GM19025 (cell line): ENCODE measurements around the gene BMF.
"Not testable (repeated sequence)": the region's sequence is repeated elsewhere in the genome, so short reads cannot be mapped to it uniquely, and the experiment has no call there.

Experiments
- ATAC-seq: cut with Tn5 transposase; IDR thresholded peaks from one replicate; pipeline ENCODE4 v1.9.1; 2021; ENCODE audit warnings: mild to moderate bottlenecking, low read depth, moderate library complexity; ENCODE audit not compliant: unreplicated experiment

BMF gene, protein sequence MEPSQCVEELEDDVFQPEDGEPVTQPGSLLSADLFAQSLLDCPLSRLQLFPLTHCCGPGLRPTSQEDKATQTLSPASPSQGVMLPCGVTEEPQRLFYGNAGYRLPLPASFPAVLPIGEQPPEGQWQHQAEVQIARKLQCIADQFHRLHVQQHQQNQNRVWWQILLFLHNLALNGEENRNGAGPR

DNA sequence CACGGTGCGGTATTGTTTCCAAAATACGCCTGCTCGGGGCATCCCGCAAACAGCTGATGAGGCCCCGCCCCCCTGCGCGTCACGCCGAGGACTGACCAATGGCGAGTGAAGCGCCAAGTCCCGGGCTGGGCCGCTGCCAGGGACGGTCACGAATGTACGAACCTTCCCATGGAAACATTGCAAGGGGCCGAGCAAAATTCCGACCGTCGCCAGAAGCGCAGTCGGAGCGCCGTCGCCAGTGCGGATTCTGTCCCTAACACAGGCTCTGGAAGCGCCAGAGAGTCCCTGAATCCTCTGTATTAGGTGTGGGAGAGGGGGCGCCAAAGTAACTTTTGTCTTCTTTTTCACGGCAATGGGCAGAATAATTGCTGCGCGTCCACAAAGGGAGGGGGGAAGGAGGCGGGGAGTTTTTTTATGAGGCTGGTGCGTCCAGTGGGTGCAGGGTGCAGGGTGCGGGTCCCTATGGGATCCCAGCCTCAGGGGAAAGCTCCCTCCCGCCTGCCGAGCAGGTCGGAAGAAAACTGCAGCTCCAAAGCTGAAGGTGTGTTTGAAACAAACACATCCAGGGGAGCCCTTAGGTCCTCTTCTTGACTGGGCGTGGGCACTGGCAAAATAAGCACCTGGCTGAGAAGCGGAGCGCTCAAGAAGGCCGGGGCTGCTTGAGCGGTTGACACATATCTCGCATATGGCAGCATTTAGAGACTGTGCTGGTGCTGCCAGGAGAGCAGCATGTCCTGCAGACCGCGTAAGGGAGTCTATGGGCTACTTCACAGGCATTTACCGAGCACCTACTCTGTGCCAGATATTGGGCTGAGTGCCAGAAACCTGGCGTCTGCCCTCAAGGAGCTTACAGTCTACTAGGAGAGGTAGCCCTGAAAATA, at the start of gene BMF:
BMF (minus strand) TSS at position 25 of the 881 bp plus-strand sequence. CDS start 2,793 bp downstream, outside the sequence.
- ATAC-seq, result peak; percentile 58

DNA sequence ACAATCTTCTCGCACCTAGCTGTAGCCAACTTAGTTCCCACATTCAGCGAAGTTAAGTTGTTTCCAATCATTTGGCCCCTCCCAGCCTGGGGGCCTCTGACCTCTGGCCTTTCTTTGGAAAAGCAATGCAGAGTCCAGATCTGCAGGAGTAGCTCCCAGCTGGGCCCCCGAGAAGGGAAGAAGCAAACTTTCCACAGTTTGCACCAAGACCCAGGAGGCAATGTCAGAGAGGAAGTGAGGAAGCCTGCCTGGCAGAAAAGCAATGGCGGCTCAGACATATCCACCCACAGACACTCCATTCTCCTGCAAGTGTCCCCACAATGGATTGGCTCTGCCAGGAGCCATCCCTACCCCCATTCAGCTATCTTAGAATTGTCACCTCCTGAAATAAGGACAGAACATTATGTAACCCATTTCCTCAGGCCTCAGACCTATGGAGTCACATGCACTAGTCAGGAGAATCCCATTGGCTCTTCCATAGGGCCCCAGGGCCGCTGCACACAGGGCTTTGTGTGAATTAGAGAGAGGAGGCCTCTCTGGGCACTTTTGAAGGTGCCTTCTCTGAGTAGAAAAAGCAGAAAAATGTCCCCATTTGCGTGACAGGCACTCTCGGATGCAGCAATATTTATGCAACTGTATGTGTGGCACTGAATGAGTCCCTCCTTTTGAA, 49.2 kb upstream of the BMF start:
- no peak for ATAC-seq

DNA sequence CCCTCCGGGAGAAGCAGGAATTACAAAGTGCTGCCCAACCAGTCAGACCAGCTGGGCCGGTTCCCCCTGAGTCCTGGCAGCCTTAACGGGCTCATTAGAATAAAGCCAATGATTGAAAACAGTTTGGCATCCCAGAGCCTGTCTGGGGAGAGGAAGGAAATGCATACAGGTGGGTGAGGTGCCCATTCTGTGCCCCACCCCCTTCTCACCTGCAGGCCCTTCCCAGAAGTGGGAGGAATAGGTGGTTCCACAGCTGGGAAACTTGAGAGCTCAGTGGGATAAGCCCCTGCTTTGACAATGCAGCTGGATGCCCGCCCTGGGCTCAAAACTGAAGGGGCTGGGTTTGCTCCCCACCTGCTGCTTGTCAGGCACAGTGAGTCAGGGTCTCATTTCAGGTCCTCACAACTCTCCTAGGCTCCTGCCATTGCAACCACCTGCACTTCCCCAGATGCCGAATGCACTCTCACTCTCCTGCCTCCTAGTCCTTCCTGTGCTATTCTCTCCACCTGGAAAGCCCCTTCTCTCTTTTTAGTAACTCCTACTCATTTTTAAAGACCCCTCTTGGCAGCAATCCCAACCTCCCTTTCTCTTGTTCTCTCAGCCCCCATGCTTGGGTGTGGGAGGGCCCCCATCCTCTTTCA, 46.7 kb upstream of the BMF start:
- ATAC-seq, result no peak

DNA sequence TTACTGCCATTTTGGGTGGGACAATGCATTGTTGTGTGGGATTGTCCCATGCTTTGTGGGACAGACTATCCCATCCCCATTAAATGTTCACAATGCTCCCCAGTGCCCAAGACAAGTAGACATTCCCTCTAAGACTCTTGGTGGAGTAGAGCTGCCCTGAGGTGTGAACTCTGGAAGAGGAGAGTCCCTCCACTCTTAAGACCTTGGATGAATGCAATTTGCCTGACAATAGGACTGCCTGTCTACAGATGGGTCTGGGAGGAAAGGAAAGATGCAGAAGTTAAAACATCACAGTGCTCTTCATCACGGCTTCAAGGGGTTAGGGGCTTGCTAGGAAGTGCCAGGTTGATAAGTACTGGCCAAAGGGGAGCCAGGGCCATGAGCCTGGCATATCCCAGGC, 46.1 kb upstream of the BMF start:
- not testable (repeated sequence) for ATAC-seq

DNA sequence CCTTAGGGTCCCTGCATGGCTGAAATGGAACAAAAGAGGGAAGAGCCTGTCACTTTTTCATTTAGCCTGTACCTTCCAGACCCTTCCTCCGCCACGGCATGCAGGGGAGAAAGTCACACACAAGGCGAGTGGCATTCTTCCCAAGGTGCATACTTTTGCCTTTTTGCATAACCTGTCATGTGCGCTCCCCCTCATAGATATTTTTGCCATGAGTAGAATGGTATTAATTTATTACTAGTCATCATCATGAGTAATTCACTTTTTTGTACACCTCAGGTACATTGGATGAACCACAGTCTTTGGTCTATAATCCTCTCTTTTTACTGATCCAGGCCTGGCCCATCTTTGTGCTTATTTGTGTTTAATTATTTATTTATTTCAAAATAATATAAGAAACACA, 43.3 kb upstream of the BMF start:
- ATAC-seq, result no peak

DNA sequence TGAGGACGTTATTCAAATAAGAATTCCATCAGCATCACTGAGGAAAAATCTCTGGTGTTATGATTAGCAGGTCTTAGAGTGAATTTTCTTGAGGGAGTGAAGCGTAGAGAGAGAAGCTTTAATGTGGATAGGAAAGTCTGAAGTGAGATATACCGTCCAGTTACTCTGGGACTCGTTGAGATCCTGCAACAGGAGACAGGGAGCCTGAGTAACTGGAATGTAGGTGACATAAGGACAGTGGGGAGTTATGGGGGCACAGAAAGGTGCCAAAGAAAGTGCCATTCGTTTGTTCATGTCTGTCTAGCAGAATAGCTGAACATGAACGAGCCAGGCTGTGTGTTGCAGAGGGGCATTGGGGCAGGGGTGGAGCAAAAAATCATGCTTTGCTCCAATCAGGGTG, 42.8 kb upstream of the BMF start:
- no peak for ATAC-seq

DNA sequence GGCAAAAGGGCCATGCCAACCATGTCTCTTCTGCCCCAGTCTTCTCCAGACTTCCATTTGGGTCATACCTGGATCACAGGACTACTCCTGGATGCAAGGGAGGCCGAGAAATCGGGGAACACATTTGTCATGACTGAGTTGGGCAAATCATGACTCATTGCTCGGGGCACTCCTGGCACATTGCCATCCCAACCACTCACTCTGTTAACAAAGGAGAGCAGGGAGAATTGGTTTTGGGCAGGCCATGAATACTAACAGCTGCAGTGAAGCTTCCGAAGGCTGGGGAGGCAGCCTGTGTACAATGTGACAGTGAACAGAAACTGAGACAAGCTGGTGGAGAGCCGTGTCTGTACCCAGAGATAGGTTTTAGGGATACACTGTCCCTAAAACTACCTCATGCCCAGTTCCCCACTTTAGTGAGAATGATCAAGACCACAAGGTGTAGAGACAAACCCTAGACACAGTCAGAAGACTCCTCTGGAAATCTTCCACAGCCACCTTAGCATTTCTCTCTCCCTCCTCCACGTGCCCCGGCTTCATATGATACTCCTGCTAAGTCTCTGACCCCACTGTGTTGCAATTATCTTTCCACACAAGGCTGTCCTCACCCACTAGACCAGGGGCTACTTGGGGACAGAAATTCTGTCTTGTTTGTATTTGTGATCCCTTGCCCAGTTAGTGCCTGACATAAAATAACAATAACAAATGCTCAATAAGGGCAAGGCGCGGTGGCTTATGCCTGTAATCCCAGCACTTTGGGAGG, 41.7 kb upstream of the BMF start:
- ATAC-seq, result no peak

DNA sequence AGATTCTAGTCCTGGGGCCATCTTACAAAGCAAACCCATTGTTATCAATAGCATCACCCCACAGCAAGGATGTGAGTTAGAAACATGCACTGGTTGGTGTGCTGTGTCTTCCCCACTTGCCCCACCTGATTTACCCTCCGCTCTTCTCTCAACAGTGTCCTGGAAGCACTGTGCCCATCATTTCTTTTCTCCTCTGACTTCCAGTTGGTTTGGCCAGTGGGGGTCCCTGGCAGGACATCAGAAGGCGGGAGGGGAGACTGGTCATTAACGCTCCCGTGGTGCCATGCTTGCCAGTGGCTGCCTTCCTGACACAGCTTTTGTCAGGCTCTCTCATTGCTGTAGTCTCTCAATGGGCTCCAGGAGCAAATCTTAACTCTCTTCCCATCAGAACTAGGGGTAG, 40.7 kb upstream of the BMF start:
- ATAC-seq, result no peak

DNA sequence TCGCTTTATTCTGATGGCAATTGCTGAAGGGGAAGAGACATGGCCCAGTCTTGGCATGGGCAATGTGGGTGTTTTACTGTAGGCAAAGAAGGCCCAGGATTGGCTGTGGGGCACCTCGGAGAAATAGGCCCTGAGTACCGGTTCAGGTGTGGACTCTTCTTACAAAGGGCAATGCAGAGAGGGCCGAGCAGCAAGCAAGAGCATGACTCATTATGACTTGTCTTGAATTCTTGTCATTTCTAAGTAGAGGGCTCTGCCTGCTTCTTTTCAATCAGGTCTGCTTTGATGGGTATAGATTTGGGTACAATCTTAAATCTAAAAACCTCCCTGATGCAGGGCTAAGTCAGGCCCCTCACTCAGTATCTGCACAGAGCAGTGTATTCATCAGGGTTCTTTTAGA, 37.4 kb upstream of the BMF start:
- ATAC-seq, result no peak

DNA sequence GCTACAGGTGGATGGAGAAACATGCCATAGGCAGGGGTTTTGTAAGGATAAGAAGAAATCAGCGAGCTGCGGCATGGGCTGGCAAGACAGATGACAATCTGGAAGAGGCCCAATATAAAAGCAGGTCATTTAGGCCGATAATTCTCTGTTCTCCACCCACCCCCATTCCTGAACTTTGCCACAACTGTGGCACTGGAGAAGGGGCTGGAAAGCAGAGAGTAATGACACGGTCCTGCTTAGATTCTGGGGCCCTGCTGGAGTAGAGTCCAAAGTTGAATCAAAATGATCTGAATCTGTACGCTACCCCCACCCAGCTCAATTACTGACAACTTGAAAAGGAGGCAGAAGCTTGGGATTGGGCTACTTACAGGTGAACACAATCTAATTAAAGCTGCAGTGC, 33.7 kb upstream of the BMF start:
- no peak for ATAC-seq

DNA sequence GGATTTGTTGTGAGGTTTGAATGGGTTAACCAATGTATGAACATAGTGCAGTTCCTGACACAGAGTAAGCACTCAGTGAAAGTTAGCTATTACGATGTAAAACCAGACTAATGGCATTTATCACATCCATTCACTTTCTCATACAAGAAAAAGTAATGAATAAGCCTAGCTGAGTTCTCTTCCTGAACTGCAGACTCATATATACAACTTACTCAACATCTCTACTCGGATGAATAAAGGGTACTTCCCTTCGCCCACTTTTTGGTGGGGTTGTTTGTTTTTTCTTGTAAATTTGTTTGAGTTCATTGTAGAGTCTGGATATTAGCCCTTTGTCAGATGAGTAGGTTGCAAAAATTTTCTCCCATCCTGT, 29.5 kb upstream of the BMF start:
- ATAC-seq, result not testable (repeated sequence)

DNA sequence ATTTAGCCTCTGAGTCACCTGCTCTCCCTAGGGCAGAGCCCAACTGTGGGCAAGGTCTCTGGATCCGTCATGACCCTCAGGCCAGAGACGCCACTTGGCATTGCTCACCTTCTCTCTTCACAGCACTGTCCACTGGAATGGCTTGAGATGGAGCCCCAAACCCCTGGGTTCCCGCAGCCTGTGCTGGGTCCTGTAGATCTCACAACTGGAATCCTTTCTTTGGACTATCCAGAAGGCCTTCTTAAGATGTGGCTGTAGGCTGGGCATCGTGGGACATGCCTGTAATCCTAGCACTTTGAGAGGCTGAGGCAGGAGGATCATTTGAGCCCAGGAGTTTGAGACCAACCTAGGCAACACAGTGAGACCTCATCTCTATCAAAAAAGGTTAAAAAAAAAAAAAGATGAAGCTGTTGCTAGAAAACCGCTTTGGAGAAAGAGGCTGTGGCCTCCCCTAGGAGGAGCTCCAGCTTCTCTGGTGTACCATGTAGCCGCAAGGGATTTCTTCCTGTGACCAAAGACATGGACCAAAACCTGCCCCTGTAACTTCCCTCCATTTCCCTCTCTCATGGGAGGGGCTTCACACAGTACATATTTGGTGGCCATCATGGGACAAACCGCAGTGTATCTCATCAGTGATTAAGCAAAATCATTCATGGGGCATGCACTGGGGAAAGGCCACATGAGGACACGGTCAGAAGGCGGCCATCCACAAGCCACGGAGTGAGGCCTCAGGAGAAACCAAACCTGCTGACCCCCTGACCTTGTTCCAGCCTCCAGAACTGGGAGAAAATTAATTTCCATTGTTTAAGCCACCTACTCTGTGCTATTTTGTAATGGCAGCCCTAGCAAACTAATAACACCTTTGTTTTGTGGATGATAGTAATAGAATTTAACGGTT, 28.9 kb upstream of the BMF start:
- ATAC-seq, result no peak

DNA sequence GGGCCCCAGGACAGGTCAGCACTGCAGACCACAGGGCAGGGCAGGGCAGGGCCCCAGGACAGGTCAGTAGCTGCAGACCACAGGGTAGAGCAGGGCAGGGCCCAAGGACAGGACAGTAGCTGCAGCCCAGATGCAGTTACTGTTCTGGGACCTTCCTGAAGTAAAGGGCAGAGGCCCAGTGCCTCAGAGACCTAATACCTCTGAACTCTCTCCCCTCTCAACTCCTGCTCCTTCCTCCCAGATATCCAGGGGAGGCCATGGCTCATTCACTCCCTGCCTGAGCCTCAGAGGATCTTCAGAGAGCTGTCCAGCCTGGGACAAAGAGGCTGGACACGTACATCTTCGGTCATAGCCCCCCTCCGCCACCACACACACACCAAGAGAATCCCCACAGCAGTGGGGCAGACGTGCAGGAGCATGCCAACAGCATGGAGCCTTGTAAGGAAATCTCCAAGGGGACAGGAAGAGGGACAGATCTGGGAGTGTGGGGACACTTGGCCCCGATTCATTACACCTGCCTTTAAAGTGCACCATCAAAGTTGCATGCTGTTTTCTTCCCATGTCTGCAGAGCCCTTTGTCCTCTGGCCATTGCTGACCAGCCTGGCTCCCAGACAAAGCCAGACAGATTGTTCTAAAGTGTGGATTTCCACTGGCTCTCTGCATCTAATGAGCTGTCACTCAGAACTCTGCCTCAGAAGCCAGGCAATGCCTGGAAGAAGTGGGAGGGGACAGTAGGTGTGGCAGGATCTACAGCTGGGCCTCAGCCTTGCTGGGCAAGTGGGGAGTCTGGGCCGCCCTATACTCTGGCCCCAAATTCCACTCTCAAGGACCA, 28.0 kb upstream of the BMF start:
- ATAC-seq, result no peak

DNA sequence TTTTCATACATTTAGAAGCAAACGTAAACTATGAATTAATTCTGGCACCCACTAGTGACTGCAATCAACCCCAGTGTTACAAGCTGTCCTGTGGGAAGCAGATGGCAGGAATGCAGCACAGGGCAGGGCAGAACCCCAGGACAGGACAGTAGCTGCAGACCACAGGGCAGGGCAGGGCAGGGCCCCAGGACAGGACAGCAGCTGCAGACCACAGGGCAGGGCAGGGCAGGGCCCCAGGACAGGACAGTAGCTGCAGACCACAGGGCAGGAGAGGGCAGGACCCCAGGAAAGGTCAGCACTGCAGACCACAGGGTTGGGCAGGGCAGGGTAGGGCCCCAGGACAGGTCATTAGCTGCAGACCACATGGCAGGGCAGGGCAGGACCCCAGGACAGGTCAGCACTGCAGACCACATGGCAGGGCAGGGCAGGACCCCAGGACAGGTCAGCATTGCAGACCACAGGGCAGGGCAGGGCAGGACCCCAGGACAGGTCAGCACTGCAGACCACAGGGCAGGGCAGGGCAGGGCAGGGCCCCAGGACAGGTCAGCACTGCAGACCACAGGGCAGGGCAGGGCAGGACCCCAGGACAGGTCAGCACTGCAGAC, 27.3 kb upstream of the BMF start:
- ATAC-seq, result not testable (repeated sequence)

DNA sequence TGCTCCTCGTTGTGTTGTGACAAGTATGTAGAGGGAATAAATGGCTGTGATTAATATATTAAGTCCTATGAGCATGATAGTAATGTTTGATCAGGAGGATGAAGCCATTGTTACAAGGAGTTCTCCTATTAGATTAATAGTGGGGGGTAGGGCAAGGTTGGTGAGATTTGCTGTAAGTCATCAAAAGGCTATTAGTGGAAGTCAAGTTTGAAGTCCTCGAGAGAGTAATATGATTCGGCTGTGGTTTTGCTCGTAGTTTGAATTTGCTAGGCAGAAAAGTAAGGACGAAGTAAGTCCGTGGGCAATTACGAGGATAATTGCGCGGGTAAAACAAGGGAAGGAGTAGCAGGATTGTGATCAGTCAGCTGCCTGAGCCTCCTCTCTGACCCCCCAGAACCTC, 26.2 kb upstream of the BMF start:
- no peak for ATAC-seq

DNA sequence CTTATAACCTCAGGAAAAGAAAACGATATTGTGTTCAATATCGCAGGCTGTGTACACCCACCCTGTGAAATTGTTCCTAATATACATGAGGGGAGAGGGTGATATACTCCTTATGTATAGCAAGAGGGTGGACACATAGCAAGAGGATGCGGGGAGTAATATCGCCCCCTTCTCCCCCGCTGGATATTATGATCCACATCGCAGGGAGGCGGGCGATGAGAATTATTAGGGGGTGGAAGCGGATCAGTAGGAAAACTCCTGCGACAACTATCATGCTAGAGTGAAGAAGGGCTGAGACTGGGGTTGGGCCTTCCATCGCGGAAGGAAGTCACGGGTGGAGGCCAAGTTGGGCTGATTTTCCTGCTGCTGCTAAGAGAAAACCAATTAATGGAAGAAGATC, 24.9 kb upstream of the BMF start:
- ATAC-seq, result no peak

DNA sequence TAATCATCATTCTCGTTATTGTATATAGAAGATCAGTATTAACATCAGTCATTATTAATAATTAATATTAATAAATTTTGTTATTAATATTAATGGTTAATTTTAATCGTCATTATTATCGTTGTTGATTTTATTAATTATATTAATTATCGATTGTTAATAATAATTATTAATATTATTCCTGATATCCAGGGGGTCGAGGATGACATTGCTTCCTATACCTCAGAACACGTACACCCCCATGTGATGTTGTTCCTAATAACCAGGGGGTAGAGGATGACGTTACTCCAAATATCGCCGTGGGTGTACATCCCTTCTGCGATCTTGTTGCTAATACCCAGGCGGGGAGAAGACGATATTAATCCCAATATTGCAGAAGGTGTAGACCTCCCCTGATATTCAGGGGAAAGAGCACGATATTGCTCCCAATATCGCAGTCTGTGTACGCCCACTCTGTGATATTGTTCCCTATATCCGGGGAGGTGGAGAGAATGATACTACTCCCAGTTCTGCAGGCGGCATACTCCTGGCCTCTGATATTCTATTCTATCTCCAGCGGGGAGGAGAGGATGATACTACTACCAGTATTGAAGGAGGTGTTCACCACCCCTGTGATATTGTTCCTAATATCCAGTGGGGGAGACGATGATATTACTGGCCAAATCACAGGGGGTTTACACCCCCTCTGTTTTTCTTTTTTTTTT, 22.3 kb upstream of the BMF start:
- ATAC-seq, result no peak

DNA sequence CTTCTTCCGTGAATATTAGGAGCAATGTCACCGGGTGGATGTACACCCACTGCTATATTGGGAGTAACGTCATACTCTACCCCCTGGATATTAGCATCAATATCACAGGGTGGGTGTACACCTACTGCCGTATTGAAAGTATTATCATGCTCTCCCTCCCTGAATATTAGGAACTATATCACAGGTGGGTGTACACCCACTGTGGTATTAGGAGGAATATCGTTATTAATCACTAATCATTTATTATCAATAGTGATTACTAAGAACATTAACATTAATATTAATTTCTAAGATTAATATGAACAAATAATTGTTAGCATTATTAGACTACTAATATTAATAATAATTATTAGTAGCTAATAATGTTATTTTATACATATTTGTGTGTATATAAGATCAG, 21.4 kb upstream of the BMF start:
- ATAC-seq, result no peak
